22Rv1 (cell line): ENCODE measurements around the gene FASTK.

Experiments used
- CTCF ChIP-seq: fragments of 450-650 bp; IDR thresholded peaks from 2 replicates; pipeline ENCODE4 v1.5.1; 2017; ENCODE audit warnings: mild to moderate bottlenecking
- ZFX ChIP-seq: fragments of 450-650 bp; IDR thresholded peaks from 2 replicates; pipeline ENCODE4 v1.6.1; 2017; ENCODE audit warnings: antibody characterized with exemption, borderline replicate concordance

GRCh38 chr7:151094675-151095074, 14.1 kb upstream of the FASTK start:
- TF ChIP-seq CTCF (no peak), ZFX (no peak)
